GM12878 (cell line): ENCODE results near the gene FCHSD2. TPM values are rescaled to one million over a fixed set of nuclear protein-coding genes. Genes with fewer than 3 reads are reported as not detected.

ENCODE experiments used
- ATAC-seq: fragments of 200-7000 bp; cut with Tn5 transposase; 3 replicates; pipeline ENCODE4 v1.9.1; 2020; ENCODE audit warnings: mild to moderate bottlenecking, moderate library complexity
- BruUV-seq: library from RNA; stranded (reverse); fragments of 400-500 nt; replicated peaks from 2 replicates; lab custom pipeline; 2021; lab: Mats Ljungman, UMichigan
- CTCF ChIA-PET: fragments of 300-600 bp; sonication (Branson Sonifier 250); formaldehyde crosslinking; extraction: SDS; loops from one replicate; lab custom pipeline; 2021; ENCODE audit warnings: inconsistent platforms; lab: Yijun Ruan, JAX
- POLR2A ChIA-PET: fragments of 350-600 bp; formaldehyde crosslinking; extraction: SDS; loops from one replicate; lab custom pipeline; 2021; ENCODE audit warnings: inconsistent platforms; lab: Charles Lee
- RAD21 ChIA-PET: fragments of 300-600 bp; sonication (Branson Sonifier 250); formaldehyde crosslinking; loops from one replicate; lab custom pipeline; 2023; ENCODE audit warnings: antibody characterized with exemption; ENCODE audit not compliant: unreplicated experiment; lab: Charles Lee
- SMC1A ChIA-PET: fragments of 300-600 bp; sonication (Branson Sonifier 250); formaldehyde crosslinking; loops from one replicate; lab custom pipeline; 2023; ENCODE audit not compliant: unreplicated experiment, uncharacterized antibody; lab: Charles Lee
- DNase-seq: peaks from one replicate; pipeline ENCODE4 v3.0.0-alpha.2; 2011; ENCODE audit warnings: low read depth, low spot score
- FAIRE-seq: peaks from 3 replicates; lab custom pipeline; 2011; peaks lifted over from hg19 to GRCh38; lab: Jason Lieb, UNC
- H2AFZ ChIP-seq: 2 replicates; pipeline ENCODE4 v1.6.0; 2011; ENCODE audit warnings: low read depth, low read length, control low read depth; ENCODE audit not compliant: control insufficient read depth
- H3K27ac ChIP-seq: 2 replicates; pipeline ENCODE4 v1.5.1; 2011; ENCODE audit warnings: control low read depth; ENCODE audit not compliant: control insufficient read depth, insufficient read depth
- H3K27me3 ChIP-seq, 2 experiments: replicated peaks in 1 of 2; 2 replicates each; pipeline versions ENCODE4 v1.6.0 to v1.6.1; 2011; ENCODE audit warnings: low read length in 1 of 2; ENCODE audit not compliant: control insufficient read depth in 2 of 2, insufficient read depth in 2 of 2
- H3K36me3 ChIP-seq, 2 experiments: 2 replicates each; pipeline ENCODE4 v1.5.1; 2011; ENCODE audit warnings: low read length in 1 of 2; ENCODE audit not compliant: control insufficient read depth in 2 of 2, insufficient read depth in 2 of 2
- H3K4me1 ChIP-seq: 2 replicates; pipeline ENCODE4 v1.6.1; 2011; ENCODE audit warnings: mild to moderate bottlenecking, low read length, moderate library complexity, mixed read lengths; ENCODE audit not compliant: control insufficient read depth, insufficient read depth
- H3K4me2 ChIP-seq: 2 replicates; pipeline ENCODE4 v1.6.0; 2011; ENCODE audit warnings: control low read depth; ENCODE audit not compliant: control insufficient read depth, insufficient read depth
- H3K4me3 ChIP-seq: fragments of 200-600 bp; sonication (generic); 2 replicates; pipeline ENCODE4 v1.5.1; 2016
- H3K79me2 ChIP-seq: 2 replicates; pipeline ENCODE4 v1.6.0; 2011; ENCODE audit warnings: low read length; ENCODE audit not compliant: control insufficient read depth, insufficient read depth
- H3K9ac ChIP-seq: 2 replicates; pipeline ENCODE4 v1.8.0; 2011; ENCODE audit warnings: low read length, control low read depth, mixed read lengths; ENCODE audit not compliant: control insufficient read depth, insufficient read depth
- H3K9me3 ChIP-seq: replicated peaks from 3 replicates; pipeline ENCODE4 v1.5.1; 2011; ENCODE audit warnings: mild to moderate bottlenecking, low read length; ENCODE audit not compliant: control insufficient read depth, insufficient read depth
- H4K20me1 ChIP-seq: 2 replicates; pipeline ENCODE4 v1.6.0; 2011; ENCODE audit not compliant: control insufficient read depth, insufficient read depth
- CBFB ChIP-seq: IDR thresholded peaks from 2 replicates; pipeline ENCODE4 v1.6.1; 2016; ENCODE audit warnings: antibody characterized with exemption, low read depth
- CREM ChIP-seq: IDR thresholded peaks from 2 replicates; pipeline ENCODE4 v1.6.1; 2014; ENCODE audit warnings: antibody characterized with exemption, low read depth
- FOXK2 ChIP-seq: fragments of 450-650 bp; IDR thresholded peaks from 2 replicates; pipeline ENCODE4 v1.6.1; 2017; ENCODE audit warnings: mild to moderate bottlenecking, moderate library complexity
- FOXM1 ChIP-seq: IDR thresholded peaks from 2 replicates; pipeline ENCODE4 v1.6.1; 2012; ENCODE audit warnings: low read depth, mild to moderate bottlenecking, inconsistent platforms, low read length, moderate library complexity
- MLLT1 ChIP-seq: fragments of 450-650 bp; IDR thresholded peaks from 2 replicates; pipeline ENCODE4 v1.6.1; 2016; ENCODE audit warnings: mild to moderate bottlenecking
- NKRF ChIP-seq: fragments of 450-650 bp; conservative IDR thresholded peaks from 2 replicates; pipeline ENCODE4 v1.6.1; 2017; ENCODE audit warnings: mild to moderate bottlenecking, moderate library complexity
- PAX5 ChIP-seq: IDR thresholded peaks from 2 replicates; pipeline ENCODE4 v1.6.1; 2011; ENCODE audit warnings: low read depth, low read length, borderline replicate concordance
- RCOR1 ChIP-seq: conservative IDR thresholded peaks from 2 replicates; pipeline ENCODE4 v1.6.1; 2012; ENCODE audit warnings: low read depth, low read length, improper control_type of control experiment
- SPI1 ChIP-seq: IDR thresholded peaks from 2 replicates; pipeline ENCODE4 v1.6.1; 2011; ENCODE audit warnings: low read depth, mild to moderate bottlenecking, low read length, moderate library complexity, borderline replicate concordance; ENCODE audit not compliant: insufficient read depth
- SREBF1 ChIP-seq: IDR thresholded peaks from 2 replicates; pipeline ENCODE4 v1.6.1; 2012; ENCODE audit warnings: mild to moderate bottlenecking, low read length
- USF1 ChIP-seq: IDR thresholded peaks from 2 replicates; pipeline ENCODE4 v1.6.1; 2011; ENCODE audit warnings: borderline replicate concordance, low read depth, mild to moderate bottlenecking, moderate library complexity, mixed read lengths, low read length; ENCODE audit not compliant: insufficient read depth; ENCODE audit errors: extremely low read length
- WRNIP1 ChIP-seq: IDR thresholded peaks from 2 replicates; pipeline ENCODE4 v1.6.1; 2011; ENCODE audit warnings: low read depth, low read length, improper control_type of control experiment, borderline replicate concordance
- ZBTB40 ChIP-seq: fragments of 450-650 bp; IDR thresholded peaks from 2 replicates; pipeline ENCODE4 v1.6.1; 2016; ENCODE audit warnings: mild to moderate bottlenecking, moderate library complexity, borderline replicate concordance
- ZNF622 ChIP-seq: fragments of 450-650 bp; IDR thresholded peaks from 2 replicates; pipeline ENCODE4 v1.6.1; 2017; ENCODE audit warnings: mild to moderate bottlenecking, inconsistent platforms
- WGBS: methylation state at CpG from one replicate; pipeline ENCODE4 v1.1.6; 2016; ENCODE audit warnings: low lambda C conversion rate; ENCODE audit not compliant: insufficient replicate concordance, insufficient coverage; ENCODE audit errors: missing lambda C conversion rate; 5-methylcytosine and 5-hydroxymethylcytosine counted together
- in situ Hi-C: fragments of 300-500 bp; cut with MboI; formaldehyde crosslinking; loops from 9 replicates; pipeline ENCODE4 v1.14.3; 2018; ENCODE audit warnings: mixed read lengths
- intact Hi-C: fragments of 100-400 bp; cut with micrococcal nuclease; formaldehyde crosslinking; loops from one replicate; pipeline ENCODE4 v1.14.2; 2022; ENCODE audit not compliant: unreplicated experiment
- polyA plus RNA-seq, 11 experiments: library from polyadenylated mRNA; depleted of rRNA in 4 of 11; unstranded in 6 of 11; stranded (reverse) in 5 of 11; fragments of >200 nt; fragmentation: Nextera tagmentation in 4 of 11; fragmentation: Illumina TruSeq in 1 of 11; extraction: Ambion mirVana in 4 of 11; extraction: Trizol in 1 of 11; gene quantifications; 1 replicate in 1 of 11; 2 replicates in 10 of 11; pipeline versions ENCODE4 v1.2.1 to v1.2.3, GENCODE V29; 2011 to 2016; ENCODE audit warnings: inconsistent platforms in 2 of 11, missing spikeins in 2 of 11, low read depth in 1 of 11
- total RNA-seq, 4 experiments: library from RNA; depleted of rRNA in 3 of 4; stranded (reverse); fragments of >200 nt in 3 of 4; fragmentation: Illumina TruSeq in 1 of 4; extraction: Trizol in 1 of 4; gene quantifications; 2 replicates each; pipeline versions ENCODE4 v1.2.1 to v1.2.3, GENCODE V29; 2013 to 2021

Gene FCHSD2
- total and polyA plus RNA-seq, 10 of the 15 experiments (the other 5 are each of a cell fraction or from before 2014, with no cell fraction given), result 13.2 to 89.8 (median 47.8) TPM

GRCh38 chr11:72848846-72849466 is 293.2 kb downstream of the FCHSD2 start (continued):
- TF ChIP-seq SPI1 (no peak), PAX5 (no peak), CBFB (no peak), FOXK2 (no peak), SREBF1 (no peak), ZNF622 (no peak), FOXM1 (no peak), ZBTB40 (no peak)

GRCh38 chr11:72844356-72844755 is 297.8 kb downstream of the FCHSD2 start:
- ChIA-PET POLR2A (interaction anchor here (0.9 kb wide), 1 partner anchor 33 kb away, joined by 3 read pairs; no protein-coding TSS in a partner anchor), SMC1A (interaction anchor here (1.0 to 1.1 kb wide), 3 partner anchors 18 to 268 kb away, joined by 3 read pairs; no protein-coding TSS in a partner anchor), RAD21 (interaction anchor here (0.8 kb wide), 1 partner anchor 119 kb away, joined by 3 read pairs; no protein-coding TSS in a partner anchor), CTCF (interaction anchor here (0.7 to 1.4 kb wide), 2 partner anchors 392 to 815 kb away, joined by 3 to 4 read pairs; no protein-coding TSS in a partner anchor)
- H3K27ac ChIP-seq, result no peak overlapping the region
- H4K20me1 ChIP-seq, result no peaks in the 10 kb centered on the region
- no TSS peak for BruUV-seq
- no peaks in the 10 kb centered on the region for H3K9me3 ChIP-seq
- ATAC-seq (no peak), DNase-seq (no peak), FAIRE-seq (no peak)
- in situ Hi-C loops, result loop anchor here (25.0 kb wide), 1 partner anchor 343 kb away; no protein-coding TSS in a partner anchor
- WGBS, result 43% methylated on average over 4 of the region's 4 CpGs
- H3K79me2 ChIP-seq, result no peaks in the 10 kb centered on the region
- no peak overlapping the region for H3K4me3 ChIP-seq
- H3K4me2 ChIP-seq, result no peak overlapping the region
- H3K27me3 ChIP-seq, result no peaks in the 10 kb centered on the region
- H3K9ac ChIP-seq, result no peak overlapping the region
- peaks cover 19 to 40% of the 10 kb centered on the region in 2 experiments for H3K36me3 ChIP-seq
- no peaks in the 10 kb centered on the region for H3K4me1 ChIP-seq
- intact Hi-C loops, result no loop called here
- no peak overlapping the region for H2AFZ ChIP-seq
- no peak for TF ChIP-seq FOXM1
- TF ChIP-seq USF1, result no peak
- no peak for TF ChIP-seq RCOR1
- TF ChIP-seq WRNIP1, result no peak
- no peak for TF ChIP-seq NKRF
- no peak for TF ChIP-seq MLLT1
- TF ChIP-seq CREM, result no peak
